TTC549 (cell line): Measurements from ENCODE around the gene AMIGO3.
A peak's percentile ranks its signal among the peaks of the same experiment; 100 is the strongest.

ENCODE experiments used
- FAIRE-seq: peaks from 2 replicates; lab custom pipeline; 2012; peaks lifted over from hg19 to GRCh38; lab: Jason Lieb, UNC

Gene AMIGO3

DNA sequence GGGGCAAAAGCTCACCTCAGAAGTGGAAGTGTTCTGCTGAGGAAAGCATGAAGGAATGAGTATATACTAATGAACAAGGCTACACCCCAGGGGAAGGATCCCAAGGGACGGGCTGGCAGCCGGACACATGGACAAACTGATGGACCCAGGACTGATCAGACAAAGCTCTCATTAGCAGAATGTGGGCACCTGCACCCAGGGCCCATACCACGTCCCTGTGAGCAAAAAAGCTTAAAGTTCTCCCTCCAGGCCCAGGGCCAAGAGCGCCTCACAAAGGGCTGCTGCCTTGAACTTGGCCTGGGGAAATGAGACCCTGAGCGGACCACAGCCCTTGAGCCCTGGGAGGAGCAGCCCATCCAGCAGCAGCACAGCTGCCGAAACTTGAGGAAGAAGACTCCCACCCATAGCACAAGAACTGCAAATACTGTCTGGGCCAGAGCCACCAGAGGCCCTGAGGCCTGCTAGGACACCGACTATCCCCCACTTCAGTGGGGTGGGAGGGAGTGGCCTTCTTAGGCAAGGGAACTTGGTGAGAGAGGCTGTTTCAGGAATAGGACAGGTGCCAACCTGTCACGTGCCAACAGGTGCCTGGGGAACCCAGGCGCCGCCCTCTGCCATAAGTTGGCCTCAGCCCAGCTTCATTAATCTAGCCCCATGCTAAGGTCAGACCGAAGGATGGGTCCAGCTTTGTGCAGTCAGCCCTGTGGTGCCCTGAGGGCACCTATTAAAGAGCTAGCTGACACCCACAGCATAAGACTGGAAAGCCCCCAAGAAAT lies 6.6 kb upstream of the AMIGO3 start:
- no peak for FAIRE-seq

DNA sequence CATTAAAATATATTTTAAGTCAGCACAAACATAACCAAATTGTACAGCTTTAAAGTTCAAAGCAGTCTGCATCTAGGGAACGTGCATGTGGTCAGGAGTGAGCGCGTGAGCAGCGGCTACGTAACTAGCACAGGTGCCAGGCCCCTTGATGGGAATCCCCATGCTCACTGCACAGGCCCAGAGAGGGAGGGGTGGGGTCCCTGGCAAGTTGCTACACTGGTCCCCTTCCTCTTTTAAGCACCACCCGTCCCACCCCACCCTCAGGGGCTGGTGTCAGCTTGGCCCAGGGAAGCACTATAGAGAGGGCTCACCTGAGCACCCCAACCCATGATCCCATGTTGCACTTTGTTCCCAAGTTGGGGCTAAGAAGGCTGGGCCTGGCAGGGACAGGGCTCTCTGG lies 5.1 kb upstream of the AMIGO3 start:
- no peak for FAIRE-seq

DNA sequence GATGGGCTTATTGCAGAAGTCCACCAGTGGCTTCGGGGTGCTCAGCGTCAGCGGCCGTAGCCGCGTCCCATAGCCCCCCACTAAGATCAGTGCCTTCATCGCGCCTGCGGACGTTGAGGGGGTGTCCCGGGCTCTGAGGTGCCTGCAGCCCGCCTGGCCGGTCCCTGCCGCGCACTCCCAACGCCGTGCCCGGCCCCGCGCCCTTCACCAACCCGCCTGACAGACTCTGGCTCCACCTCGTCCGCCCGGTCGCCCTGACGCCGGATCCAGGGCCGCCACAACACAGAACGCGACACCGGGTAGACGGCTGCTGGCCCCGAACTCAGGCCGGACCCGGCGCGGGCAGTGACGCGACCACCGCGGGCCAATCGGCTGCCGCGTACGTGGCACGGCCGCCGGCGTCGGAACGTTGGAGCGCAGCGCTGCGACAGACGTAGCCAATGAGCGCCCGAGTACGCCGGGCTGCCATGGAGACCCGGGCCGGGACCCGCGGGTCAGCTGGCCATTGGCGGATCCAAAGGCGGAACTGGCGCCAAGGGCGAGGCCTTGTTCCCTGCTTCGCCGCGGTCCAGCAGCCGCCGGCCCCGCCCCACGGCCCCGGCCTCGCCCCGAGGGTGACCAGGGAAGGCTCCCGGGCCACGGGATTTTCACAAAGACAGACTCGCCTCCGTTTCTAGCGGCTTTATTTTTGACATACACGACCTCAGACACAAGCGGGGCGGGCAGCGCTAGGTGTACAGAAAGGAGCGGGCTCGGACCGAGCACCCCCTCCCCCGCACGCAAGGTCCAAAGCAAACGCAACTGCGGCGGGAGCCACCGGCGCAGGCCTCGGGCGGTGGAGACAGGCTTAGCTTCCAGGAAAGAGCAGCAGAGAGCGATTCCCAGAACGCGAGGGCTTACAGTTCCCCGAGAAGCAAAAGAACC lies 4.4 kb upstream of the AMIGO3 start, which contains the start of gene GMPPB:
Gene GMPPB (minus strand): TSS at position 324 of the 924 bp plus-strand sequence. CDS start 225 bp downstream, at position 99.
- peak; percentile 13 for FAIRE-seq

DNA sequence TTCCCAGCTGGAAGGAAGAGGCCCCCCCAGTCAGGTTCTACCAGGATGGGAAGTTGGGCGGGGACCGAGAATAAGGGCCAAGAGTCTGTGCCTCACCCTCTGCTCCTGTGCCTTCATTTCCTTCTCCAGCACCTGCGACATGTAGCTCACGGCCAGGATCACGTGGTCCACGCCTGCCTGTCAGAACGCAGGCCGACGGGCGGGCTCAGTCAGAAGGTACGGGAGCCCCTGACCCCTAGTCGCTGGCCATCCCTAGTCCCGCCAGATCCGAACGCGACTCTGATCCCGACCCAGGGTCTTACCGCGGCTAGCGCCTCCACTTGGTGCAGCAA lies 3.8 kb upstream of the AMIGO3 start:
- FAIRE-seq: no peak

DNA sequence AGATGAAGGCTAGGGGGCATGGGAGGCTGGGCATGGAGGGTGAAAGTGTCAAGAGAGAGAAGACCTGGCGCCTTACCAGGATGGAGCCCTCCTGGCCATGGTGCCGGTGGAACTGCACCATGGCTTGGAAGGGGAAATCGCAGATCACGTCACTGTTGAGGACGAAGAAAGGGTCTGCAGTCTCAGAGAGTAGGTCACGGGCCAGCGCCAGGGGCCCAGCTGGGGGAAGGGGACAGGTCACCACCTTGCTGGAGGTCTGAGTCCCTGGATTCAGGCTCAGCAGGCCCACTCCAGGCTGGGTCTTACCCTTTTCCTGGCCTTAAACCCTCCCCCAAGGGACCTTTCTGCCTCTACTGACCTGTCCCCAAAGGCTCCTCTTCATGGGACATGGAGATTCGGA lies 3.4 kb upstream of the AMIGO3 start:
- no peak for FAIRE-seq

DNA sequence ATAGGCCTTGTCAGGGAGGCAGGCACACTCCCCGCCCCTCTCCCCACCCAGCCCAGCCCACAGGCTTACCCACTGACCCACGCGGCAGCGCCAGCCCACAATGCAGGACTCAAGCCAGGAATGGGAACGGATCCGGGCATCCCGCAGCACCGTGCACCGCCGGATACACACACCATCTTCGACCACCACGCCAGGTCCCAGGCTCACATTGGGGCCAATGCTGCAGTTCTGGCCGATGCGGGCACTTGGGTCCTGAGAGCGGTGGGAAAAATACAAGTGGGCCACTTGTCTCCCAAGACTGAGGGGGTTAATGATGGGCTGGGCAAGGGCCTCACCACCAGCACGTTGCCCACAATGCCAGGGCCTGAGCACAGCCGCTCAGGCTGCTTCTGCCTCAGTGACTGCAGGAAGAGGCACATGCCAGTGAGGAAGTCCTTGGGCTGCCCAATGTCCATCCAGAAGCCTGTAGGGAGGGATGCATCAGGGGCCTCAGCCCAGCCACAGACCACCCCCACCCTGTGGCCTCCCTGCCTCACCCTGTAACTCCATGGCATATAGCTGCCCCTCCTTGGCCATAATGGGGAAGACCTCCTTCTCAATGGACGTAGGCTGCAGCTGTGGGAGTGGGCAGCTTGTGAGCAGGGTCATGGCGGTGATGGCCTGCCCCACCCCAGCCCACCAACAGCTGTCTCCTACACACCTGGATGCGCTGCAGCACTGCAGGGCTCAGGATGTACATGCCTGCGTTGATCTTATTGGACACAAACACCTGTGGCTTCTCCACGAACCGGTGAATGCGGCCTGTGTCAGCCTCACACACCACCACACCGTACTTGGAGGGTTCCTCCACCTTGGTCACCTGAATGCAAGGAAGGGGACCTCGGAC lies 2.7 kb upstream of the AMIGO3 start:
- no peak for FAIRE-seq

DNA sequence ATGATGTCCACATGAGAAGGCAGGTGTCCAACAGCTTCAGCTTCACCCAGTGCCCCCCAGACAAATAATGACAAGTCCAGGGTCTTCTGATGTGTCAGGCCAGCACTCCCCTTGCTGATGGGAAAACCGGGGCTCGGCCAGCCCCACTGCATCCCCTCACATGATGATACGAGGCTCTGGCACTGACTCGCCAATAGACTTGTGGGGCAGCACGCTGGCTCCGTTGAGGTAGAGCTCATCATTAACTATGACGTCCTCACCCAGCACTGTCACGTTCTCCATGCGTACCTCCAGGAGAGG lies 2.1 kb upstream of the AMIGO3 start:
- FAIRE-seq: no peak

DNA sequence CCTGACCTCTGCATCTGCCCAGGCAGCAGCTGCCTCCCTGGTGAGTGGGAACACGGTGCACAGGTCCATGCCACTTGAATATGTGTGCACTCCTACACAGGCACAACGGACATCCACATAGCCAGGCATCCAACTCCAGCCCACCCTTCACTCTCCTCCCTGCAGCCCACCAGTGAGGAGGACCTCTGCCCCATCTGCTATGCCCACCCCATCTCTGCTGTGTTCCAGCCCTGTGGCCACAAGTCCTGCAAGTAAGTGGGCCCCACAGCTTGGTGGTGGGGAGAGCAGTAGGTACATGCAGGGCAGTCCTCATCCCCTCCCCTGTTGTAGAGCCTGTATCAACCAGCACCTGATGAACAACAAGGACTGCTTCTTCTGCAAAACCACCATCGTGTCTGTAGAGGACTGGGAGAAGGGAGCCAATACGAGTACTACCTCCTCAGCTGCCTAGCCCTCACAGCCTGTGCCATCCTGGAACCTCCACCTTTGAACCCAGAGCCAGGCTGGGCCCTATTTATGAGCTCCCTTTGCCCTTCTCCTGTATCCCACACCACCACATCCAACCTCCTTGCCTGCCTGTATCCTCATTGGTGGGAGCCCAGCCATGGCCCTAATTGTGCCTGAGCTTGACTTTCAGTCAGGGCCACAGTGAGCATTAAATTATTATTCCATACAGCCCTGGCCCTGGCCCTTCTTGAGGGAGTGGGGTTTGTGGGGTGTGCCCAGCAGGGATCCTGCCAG lies 1.5 kb upstream of the AMIGO3 start:
- FAIRE-seq: no peak

DNA sequence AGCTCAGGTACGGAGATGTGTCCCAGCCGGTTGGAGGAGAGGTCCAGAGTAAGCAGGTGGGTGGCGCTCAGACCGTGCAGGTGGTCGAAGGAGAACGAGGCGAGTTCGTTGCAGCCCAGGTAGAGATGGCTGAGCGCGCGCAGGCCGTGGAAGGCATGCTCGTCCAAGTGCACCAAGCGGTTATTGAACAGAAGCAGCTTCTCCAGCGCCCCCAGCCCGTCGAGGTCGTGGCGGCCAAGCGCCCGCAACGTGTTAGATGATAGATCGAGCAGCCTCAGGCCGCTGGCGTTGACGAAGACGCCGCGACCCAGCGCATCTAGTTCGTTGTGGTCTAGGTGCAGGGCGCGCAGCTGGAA lies 648 bp downstream of the AMIGO3 start:
- no peak for FAIRE-seq

DNA sequence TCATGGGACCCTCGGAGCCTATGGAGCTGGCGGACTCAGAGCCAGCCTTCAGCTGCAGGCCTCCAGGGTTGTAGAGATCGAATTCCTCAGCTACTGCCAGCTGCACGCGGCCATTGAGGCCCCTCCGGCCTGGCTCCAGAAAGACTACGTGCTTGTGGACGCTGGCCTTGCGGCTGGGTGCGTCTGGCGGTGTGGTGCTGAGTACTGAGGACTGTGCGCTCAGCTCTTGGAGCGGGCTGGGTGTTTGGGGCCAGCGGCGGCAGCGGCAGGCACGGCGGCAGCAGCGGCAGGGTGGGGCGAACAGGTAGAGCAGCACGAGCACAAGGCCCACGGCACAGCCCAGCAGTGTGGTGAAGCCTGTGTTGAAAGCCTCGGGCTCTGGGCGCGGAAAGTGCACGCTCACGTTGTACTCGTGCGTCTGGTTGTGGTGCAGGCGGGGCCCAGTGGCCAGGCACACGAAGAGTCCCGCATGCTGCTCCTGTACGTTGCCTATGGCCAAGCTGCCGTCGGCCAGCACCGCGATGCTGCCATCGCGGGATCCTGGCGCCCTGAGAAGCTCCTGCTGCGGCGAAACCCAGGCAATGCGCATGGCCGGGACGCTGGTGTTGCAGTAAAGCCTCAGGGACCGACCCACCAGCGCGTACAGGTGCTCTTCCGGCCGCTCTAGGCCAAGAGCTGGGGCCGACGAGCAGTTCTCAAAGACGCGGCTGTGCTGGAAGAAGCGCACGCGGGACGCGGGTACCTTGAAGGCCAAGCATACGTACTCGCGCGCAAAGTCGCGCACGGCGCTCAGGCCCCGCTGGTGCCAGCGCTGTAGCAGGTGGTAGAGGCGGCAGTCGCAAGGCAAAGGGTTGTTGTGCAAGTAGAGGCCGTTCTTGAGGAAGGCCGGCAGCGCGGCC lies 1.3 kb downstream of the AMIGO3 start:
- no peak for FAIRE-seq

DNA sequence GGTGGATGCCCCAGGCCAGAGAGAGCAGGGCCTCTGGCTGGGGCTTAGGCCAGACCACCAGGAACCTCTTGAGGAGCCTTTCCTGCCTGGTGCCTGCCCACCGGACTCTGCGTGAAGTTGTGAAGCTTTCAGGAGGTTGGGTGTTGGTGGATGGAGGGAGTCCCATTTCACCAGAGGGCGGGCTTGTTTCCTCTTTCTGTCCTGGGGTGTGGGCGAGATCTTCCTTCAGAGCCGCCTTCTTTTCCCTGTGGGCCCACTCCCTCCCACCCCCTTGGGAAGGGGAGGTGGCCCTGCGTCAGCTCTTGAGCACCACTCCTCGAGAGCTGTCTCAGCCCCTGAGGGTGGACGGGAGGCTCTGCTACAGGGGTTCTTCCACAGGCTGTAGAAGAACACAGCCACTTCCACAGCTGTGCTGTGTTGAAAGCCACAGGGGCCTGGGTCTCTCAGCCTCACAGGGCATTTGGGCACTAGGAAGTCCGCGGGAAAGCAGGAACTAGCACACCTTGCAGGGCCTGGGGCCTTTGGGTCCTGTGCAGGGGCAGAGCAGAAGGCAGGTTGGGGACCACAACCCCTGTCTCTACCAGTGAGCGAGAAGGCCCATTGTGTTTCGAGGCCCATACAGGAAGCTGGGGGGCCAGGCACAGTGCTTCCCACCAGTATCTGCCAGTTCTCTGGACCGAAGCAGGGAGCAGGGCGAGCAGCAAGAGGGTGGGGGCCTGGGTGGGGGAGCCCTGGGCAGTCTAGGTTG lies 2.1 kb downstream of the AMIGO3 start:
- no peak for FAIRE-seq

DNA sequence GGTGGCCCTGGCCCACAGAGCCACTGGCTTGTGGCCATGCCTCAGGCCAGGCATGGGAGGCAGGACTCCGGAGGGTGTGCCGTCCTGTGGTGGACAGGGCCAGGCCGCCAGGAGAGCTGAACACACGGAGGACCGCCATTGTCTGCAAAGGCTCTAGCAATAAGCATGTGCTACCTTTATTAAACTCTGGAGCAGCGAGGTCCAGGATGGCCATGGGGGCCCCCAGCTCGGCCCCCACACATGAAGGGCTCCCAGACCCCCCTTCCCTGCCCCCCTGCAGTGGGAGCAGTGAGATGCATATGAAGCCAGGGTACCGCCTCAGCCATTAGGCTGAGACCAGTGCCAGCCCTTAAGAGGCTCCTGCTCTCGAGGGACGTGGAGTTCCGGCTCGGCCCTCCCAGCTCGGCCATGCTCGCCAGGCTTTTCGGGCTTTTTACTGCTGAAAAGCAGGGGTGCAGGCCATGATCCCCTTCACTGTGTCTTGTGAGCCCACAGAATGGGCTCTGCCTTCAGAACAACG lies 2.7 kb downstream of the AMIGO3 start:
- no peak for FAIRE-seq

DNA sequence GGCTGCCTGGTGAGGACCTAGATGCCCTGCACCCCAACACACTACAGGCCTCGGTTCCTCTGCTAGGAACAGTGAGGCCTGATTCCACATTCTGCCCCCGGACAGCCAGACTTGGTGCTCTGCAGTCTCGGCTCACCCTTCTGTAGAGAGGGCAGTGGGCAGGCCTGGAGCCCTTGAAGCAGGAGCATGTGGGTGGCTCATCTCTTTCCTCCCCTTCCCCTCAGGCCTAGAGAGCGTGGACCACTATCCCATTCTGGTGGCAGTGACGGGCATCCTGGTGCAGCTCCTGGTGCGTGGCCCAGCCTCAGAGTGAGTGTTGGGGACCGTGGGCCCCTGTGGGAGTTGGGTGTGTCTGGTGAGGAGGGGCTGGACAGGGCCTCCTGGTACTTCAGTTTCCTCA lies 3.3 kb downstream of the AMIGO3 start:
- no peak for FAIRE-seq

DNA sequence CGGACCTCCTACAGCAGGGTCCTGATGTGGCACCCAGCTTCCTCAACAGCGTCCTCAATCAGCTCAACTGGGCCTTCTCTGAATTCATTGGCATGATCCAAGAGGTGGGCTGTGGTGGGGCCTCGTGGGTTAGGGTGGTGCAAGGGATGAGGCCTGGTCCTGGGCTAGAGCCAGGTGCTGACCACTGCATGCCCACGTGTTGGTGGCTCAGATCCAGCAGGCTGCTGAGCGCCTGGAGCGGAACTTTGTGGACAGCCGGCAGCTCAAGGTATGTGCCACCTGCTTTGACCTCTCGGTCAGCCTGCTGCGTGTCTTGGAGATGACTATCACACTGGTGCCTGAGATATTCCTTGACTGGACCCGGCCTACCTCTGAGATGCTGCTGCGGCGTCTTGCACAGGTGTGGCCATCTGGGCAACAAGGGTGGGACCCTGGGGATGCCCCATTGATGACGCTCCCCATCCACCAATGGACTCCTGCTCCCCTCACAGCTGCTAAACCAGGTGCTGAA lies 3.8 kb downstream of the AMIGO3 start:
- no peak for FAIRE-seq

DNA sequence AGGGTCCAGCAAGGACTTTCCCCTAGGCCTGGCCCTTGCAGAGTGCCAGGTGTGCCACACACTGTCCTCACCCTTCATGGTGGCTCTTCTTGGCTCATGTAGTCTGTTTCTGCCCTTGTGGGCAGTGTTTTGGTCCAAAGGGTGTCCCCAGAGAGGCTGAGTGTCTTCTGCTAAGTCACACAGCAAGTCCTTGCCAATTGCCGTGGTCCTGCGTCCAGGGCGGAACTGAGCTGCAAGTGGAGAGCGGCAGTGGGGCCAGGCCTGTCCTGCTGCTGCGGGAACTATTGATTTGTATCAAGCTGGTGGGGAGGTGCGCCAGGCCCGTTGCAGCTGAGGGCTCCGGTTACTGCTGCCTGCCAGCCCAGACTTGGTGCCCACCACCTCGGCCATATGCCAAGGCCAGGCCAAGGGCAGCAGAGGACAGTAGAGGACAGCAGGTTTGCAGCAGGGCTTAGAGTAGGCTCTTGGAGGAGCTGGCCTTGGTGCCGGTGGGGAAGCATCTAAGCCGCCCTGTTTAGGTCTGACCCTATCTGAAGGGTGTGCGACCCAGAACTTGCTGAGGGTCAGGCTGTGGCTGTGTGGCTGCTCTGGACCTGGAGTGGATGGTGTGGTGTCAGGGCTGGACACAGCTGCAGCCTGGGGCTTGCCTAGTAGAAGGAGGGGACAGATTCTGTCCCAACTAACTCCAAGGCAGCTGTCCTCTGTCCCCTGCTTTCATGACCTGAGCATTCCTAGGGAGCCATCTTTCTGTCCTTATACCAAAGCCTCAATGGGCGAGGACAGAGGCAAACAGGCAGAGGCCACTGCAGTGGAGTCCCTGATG lies 4.5 kb downstream of the AMIGO3 start:
- FAIRE-seq: no peak

DNA sequence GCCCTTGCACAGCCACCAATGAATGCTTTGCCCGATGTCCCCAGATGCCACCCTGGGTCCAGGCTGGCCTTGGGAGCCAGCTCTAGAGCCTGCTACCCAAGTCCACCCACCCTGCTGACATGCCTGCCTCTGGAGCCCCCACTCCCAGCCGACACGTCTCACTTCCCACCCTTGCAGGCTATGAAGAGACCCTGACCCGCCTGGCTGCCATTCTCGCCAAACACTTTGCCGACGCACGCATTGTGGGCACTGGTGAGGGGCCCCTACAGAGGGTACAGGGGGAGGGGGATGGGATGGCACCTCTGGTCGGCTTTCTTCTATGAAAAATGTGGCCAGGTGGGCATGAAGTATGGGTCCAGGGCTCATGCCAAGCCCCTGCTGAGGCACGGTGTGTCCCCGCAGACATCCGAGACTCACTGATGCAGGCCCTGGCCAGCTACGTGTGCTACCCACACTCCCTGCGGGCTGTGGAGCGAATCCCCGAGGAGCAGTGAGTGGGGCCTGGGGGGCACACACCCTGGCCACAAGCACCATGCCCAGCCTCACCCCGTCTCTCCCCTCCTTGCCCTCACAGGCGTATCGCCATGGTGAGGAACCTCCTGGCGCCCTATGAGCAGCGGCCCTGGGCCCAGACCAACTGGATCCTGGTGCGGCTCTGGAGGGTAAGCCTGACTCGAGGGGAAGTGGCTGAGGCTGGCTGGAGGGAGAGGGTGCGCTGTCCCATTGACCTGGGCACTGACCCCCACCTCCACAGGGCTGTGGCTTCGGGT lies 6.0 kb downstream of the AMIGO3 start:
- FAIRE-seq: no peak

DNA sequence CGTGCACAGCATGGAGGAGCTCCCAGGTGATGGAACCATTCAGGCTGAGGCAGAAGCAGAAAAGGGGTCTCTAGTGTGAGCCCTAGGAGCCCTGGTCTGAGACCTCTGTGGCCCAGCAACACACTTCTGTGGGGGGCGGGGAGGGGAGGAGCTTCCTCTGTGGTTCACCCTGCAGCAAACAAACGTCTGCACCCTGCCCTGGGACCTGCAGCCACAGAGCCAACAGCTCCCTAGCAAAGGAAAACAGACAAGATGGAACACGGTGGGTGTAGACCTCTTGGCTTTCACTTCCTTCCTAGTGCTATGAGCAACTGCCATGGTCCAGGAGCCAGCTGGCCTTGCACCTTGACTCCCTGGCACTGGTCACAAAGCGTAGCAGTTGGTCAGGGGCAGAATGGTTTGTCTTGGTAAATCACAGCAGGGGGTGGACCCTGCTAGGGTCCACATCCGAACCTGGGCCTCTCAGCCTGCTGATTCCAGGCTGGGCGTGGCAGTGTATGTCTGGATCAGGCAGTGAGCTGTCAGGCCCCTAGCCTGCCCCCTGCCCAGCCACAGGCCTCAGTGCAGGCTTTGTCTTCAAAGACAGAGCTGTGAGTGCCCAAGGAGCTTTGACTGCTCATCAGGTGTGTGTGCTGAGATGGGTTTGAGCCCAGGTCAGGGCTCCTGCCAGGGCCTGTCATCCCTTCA lies 6.7 kb downstream of the AMIGO3 start:
- FAIRE-seq: no peak

DNA sequence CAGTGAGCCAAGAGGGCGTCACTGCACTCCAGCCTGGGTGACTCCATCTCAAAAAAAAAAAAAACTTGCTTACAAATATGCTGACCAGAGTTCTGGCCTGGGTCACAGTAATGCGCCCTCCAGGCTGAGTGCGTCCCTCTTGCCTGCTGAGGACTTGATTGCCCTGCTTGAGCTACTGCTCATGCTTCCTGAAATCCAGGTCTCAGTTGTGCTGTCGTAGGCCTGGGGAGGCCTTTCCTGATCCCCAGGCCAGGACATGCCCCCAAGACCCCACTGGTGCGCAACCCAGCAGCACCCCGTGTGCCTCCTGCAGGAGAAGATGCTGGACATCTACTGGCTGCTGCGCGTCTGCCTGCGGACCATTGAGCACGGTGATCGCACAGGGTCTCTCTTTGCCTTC lies 7.3 kb downstream of the AMIGO3 start:
- no peak for FAIRE-seq
